GM19455 (cell line): ENCODE data around the gene LPCAT2.

Experiments
- ATAC-seq: cut with Tn5 transposase; IDR thresholded peaks from one replicate; pipeline ENCODE4 v1.9.1; 2021; ENCODE audit not compliant: unreplicated experiment

LPCAT2 gene

DNA sequence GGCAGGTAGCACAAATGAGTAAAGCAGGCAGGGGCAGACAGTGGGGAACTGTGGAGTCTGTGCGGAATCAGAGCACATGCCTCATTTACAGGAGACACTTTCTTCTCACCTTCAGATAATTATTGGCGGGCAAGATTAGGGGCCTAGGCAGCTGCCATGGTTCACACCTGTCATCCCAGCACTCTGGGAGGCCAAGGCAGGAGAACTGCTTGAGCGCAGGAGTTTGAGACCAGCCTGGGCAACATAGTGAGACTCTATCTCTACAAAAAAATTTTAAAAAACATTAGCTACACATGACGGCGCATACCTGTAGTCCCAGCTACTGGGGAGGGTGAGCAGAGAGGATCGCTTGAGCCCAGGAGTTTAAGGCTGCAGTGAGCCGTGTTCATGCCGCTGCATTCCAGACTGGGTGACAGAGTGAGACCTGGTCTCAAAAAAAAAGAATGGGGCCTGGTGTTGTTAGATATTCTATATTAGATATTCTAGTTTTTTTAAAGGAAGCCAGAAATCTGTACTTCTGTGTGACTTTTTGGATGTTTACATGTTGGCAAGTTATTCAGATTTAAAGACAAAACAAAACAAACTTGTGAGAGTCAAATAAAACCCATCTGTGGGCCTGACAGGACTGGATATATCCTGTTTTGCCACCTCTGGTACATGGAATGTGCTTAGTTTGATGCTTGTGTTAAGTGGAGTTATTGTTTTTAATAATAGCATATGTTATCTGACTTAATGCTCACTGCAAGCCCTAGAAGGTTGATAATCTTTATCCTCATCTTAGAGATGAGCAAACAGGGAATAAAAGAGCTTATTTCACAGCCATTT lies 4.9 kb upstream of the LPCAT2 start:
- ATAC-seq: no peak

GRCh38 chr16:55505333-55506015 lies 3.4 kb upstream of the LPCAT2 start:
- no peak for ATAC-seq

GRCh38 chr16:55506083-55506482 lies 2.8 kb upstream of the LPCAT2 start:
- no peak for ATAC-seq

DNA sequence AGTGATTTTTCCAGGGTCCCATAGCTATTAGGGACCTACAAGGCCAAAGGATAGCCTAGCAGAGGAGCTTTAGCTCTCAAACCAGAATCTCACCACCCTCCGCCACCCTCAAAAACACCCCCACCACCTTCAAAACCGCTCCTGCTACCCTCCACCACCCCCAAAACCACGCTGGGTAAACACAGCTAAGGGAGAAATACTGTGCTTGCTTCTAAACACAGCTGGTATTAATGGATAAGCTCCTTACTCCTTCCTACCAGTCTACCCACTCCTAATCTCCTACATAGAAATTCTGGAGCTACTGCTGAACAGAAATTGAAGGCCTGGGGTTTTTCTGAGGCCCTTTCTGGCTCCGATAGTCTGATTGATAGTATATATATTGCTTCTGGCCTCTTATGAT lies 2.2 kb upstream of the LPCAT2 start:
- no peak for ATAC-seq

- ATAC-seq: no peak
Observed at GRCh38 chr16:55508271-55508921, 476 bp upstream of the LPCAT2 start.

- no peak for ATAC-seq
Observed at GRCh38 chr16:55510185-55510805, 1.4 kb downstream of the LPCAT2 start.

GRCh38 chr16:55512941-55513340 lies 4.1 kb downstream of the LPCAT2 start:
- ATAC-seq: no peak

DNA sequence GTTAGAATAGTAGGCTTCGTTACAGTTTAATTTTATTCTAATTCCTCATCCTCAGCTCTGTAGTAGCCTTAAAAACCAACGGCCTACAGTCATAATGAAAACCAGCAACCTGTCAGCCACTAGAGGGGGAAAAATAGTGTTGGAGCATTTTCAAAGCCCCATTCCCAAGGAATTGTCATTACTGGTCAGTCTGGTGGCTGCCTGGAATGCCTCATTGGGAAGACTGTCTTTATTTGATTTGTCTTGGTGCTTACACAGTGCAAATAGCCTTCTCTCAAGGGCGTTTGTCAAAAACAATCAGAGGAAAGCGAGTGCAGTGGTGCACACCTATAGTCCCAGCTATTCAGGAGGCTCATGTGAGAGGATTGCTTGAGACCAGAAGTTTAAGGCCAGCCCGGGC lies 4.7 kb downstream of the LPCAT2 start:
- no peak for ATAC-seq

- ATAC-seq: no peak
Observed at GRCh38 chr16:55515111-55515510, 6.2 kb downstream of the LPCAT2 start.

DNA sequence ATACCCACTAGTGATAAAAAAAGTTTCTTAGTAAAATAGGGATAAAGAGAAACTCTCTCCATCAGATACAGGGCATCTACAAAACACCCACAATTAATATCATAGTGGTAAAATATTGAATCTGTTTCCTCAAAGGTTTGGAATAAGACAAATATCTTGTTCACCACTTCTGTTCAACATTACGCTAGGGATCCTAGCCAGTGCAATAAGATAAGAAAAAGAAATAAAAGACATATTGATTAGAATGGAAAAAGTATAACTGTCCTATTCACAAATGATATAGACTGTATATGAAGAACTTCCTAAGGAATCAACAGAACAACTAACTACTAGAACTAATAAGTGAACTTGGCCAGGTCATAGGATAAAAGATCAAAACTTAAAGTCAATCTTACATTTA lies 12.9 kb downstream of the LPCAT2 start:
- ATAC-seq: no peak

GRCh38 chr16:55526441-55526840 lies 17.6 kb downstream of the LPCAT2 start:
- no peak for ATAC-seq

- no peak for ATAC-seq
Observed at GRCh38 chr16:55527885-55528284, 19.0 kb downstream of the LPCAT2 start.

- ATAC-seq: no peak
Observed at GRCh38 chr16:55529018-55529417, 20.1 kb downstream of the LPCAT2 start.

- no peak for ATAC-seq
Observed at GRCh38 chr16:55530316-55530856, 21.5 kb downstream of the LPCAT2 start.

- ATAC-seq: no peak
Observed at GRCh38 chr16:55532227-55532626, 23.4 kb downstream of the LPCAT2 start.

- no peak for ATAC-seq
Observed at GRCh38 chr16:55534756-55535155, 25.9 kb downstream of the LPCAT2 start.

- ATAC-seq: no peak
Observed at GRCh38 chr16:55539049-55539448, 30.2 kb downstream of the LPCAT2 start.

DNA sequence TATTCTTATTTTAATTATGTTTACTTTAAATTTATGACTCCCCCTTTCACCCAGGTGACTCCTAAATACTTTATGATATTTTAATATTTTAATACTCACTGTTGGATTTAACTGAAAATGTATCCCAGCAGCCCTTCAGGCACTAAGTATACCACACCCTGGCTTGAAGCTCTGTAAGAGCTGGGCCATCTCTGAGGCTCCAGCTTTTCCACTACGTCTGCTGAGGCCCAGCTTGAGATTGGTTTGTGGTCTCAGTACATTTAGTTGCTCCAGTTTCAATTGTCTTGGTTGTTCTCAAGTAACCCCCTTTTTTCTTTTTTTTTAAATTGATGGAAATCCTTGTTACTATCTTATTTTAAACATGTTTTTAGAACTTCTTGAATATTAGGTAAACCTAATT lies 30.6 kb downstream of the LPCAT2 start:
- ATAC-seq: no peak

DNA sequence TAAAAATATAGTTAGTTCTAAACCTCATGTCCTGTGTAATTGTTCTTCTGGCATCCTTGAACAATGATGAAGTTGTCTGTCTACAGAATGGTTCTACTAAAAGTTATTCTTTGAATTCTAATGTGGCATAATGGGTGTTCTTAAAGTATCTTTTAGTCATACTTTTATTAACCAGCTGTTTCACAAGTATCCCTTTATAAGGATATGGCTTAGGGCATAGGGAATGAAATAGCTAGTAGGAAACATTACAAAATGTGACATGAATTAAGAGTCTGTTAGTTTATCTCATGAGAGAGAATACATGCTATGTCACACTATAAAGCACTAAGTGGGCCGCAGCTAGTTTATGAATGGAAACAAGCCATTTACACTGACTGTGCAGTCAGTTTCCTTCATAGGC lies 31.3 kb downstream of the LPCAT2 start:
- no peak for ATAC-seq

DNA sequence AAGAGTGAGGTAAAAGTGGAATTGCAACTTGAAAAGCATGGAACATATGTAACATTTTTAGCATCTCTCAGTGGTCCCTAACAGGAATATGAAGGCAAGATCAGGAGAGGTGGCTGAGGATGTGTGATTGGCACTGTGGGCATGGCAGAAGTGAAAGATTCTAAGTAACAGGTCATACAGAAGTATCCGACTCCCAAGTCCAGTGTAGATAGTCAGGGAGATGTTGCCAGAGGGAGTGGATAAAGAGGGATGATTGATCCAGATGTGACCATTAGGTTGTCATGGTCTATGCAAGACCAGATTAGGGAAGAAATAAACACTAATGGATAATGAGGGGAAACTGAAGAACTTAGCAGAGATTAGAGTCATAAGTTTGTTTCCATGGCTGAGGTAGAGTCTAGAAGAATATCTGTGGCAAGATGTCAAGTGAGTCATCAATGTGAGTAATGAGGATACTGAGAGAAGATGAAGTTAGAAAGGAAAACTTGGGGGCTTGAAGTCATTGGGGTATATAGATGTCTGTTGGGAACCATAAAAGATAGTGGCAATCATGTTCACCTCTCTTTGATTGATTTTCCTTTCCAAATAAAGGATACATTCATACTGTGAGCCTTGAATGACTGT lies 33.7 kb downstream of the LPCAT2 start:
- ATAC-seq: no peak

DNA sequence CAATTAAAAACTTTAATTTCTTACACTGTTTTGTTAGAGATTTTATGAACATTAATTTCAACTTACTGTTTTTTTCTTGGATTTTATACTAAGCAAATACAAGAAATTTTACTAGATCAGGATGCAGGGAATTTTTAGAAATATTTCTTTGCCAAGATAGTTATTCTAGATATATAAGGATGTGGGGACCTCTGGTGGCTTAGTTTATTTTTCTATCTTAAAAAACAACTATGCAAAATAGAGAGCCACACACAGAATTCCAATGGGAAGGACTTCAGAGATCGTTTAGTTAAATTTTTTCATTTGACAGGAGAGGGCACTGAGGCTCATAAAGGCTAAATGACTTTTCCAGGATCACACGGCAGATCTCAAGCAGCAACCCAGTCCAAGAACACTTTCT lies 34.6 kb downstream of the LPCAT2 start:
- no peak for ATAC-seq
